Epithelial cell of proximal tubule (primary cell): ENCODE measurements around the gene RIPK3. TPM values are rescaled to one million over a fixed set of nuclear protein-coding genes. Genes with fewer than 3 reads are reported as not detected.

Experiments
- DNase-seq: peaks from one replicate; pipeline ENCODE4 v3.0.0-alpha.2; 2011; ENCODE audit warnings: low read depth
- H3K4me3 ChIP-seq: 2 replicates; pipeline ENCODE4 v1.5.1; 2011; ENCODE audit warnings: low read depth, mild to moderate bottlenecking, low read length
- CTCF ChIP-seq: conservative IDR thresholded peaks from 2 replicates; pipeline ENCODE4 v1.5.1; 2012; ENCODE audit warnings: low read depth, mild to moderate bottlenecking, low read length
- total RNA-seq: library from RNA; depleted of rRNA; stranded (reverse); fragments of >200 nt; gene quantifications from 2 replicates; pipeline ENCODE4 v1.2.3, GENCODE V29; 2015

RIPK3 gene
- total RNA-seq, 1 donor from 2014 or later, result 7.6 TPM

GRCh38 chr14:24342889-24343288, 3.1 kb upstream of the RIPK3 start:
- TF ChIP-seq CTCF, result no peak
- DNase-seq, result no peak
- no peak overlapping the region for H3K4me3 ChIP-seq

- no peak for TF ChIP-seq CTCF
- no peak overlapping the region for H3K4me3 ChIP-seq
- no peak for DNase-seq
Observed at GRCh38 chr14:24340606-24341005, 815 bp upstream of the RIPK3 start.

- no peak for TF ChIP-seq CTCF
- no peak for DNase-seq
- no peak overlapping the region for H3K4me3 ChIP-seq
Observed at GRCh38 chr14:24338843-24339242, 948 bp downstream of the RIPK3 start.

GRCh38 chr14:24337824-24338175, 2.0 kb downstream of the RIPK3 start:
- no peak for DNase-seq
- no peak overlapping the region for H3K4me3 ChIP-seq
- TF ChIP-seq CTCF, result no peak

GRCh38 chr14:24337144-24337823, 2.5 kb downstream of the RIPK3 start:
- no peak for DNase-seq
- no peak for TF ChIP-seq CTCF
- H3K4me3 ChIP-seq, result no peak overlapping the region

GRCh38 chr14:24335461-24336171, 4.2 kb downstream of the RIPK3 start:
- no peak for TF ChIP-seq CTCF
- no peak for DNase-seq
- no peak overlapping the region for H3K4me3 ChIP-seq
